Lung (tissue), 12 donors: ENCODE results near the gene PUS10. TPM values are rescaled to one million over a fixed set of nuclear protein-coding genes. Genes with fewer than 3 reads are reported as not detected.
A peak's percentile ranks its signal among the peaks of the same experiment; 100 is the strongest.
"Not testable (repeated sequence)": the region's sequence is repeated elsewhere in the genome, so short reads cannot be mapped to it uniquely, and the experiment has no call there.

ENCODE experiments used
- ATAC-seq: fragments of 200-7000 bp; cut with Tn5 transposase; one replicate; pipeline ENCODE4 v1.9.1; 2020; ENCODE audit warnings: moderate number of reproducible peaks; ENCODE audit not compliant: insufficient read depth, low FRiP score
- DNase-seq, 3 donors: peaks; one replicate each; pipeline ENCODE4 v3.0.0-alpha.2; 2013 to 2017
- H3K27ac ChIP-seq, 2 donors: one replicate each; pipeline ENCODE4 v1.5.1; 2013; ENCODE audit warnings: mild to moderate bottlenecking in 2 of 2, moderate library complexity in 2 of 2, control low read depth in 1 of 2, inconsistent platforms in 1 of 2, low read depth in 1 of 2, low read length in 1 of 2
- H3K27me3 ChIP-seq, 3 donors: one replicate each; pipeline ENCODE4 v1.5.1; 2013; ENCODE audit warnings: low read length in 2 of 3; ENCODE audit not compliant: control insufficient read depth in 3 of 3, insufficient read depth in 3 of 3
- H3K36me3 ChIP-seq, 4 donors: one replicate each; pipeline ENCODE4 v1.5.1; 2013; ENCODE audit warnings: low read length in 4 of 4, mild to moderate bottlenecking in 1 of 4, moderate library complexity in 1 of 4; ENCODE audit not compliant: control insufficient read depth in 4 of 4, insufficient read depth in 4 of 4
- H3K4me1 ChIP-seq, 5 donors: one replicate each; pipeline ENCODE4 v1.5.1; 2013; ENCODE audit warnings: low read length in 5 of 5, mild to moderate bottlenecking in 2 of 5, moderate library complexity in 1 of 5; ENCODE audit not compliant: control insufficient read depth in 5 of 5, insufficient read depth in 5 of 5
- H3K4me3 ChIP-seq: one replicate; pipeline ENCODE4 v1.5.1; 2013; ENCODE audit warnings: mild to moderate bottlenecking, control low read depth, moderate library complexity
- H3K9ac ChIP-seq, 2 donors: one replicate each; pipeline ENCODE4 v1.5.1; 2013; ENCODE audit warnings: low read length in 2 of 2, control low read depth in 1 of 2; ENCODE audit not compliant: insufficient read depth in 1 of 2
- H3K9me3 ChIP-seq, 4 donors: one replicate each; pipeline ENCODE4 v1.5.1; 2013; ENCODE audit warnings: low read length in 3 of 4, mild to moderate bottlenecking in 1 of 4, moderate library complexity in 1 of 4; ENCODE audit not compliant: control insufficient read depth in 4 of 4, insufficient read depth in 3 of 4
- CTCF ChIP-seq: IDR thresholded peaks from 2 replicates; pipeline ENCODE4 v1.5.1; 2012; ENCODE audit warnings: mild to moderate bottlenecking; ENCODE audit errors: control extremely low read depth, extremely low read depth
- WGBS, 2 donors: extraction: QIAGEN DNeasy Blood & Tissue Kit; methylation state at CpG; one replicate each; pipeline ENCODE4 v1.1.7; 2013; 5-methylcytosine and 5-hydroxymethylcytosine counted together
- polyA plus RNA-seq, 2 donors: library from polyadenylated mRNA; stranded (reverse); fragments of 200-250 nt; gene quantifications; one replicate each; pipeline ENCODE4 v1.2.1, GENCODE V29; 2013
- total RNA-seq, 2 donors: library from RNA; depleted of rRNA in 1 of 2; stranded (reverse); fragments of >200 nt in 1 of 2; gene quantifications; one replicate each; pipeline ENCODE4 v1.2.1, GENCODE V29; 2014 to 2021
- donor health status: control.
- donor health status: control.
- donor health status: Bipolar disorder and iron deficiency.
- donor health status: healthy.
- donor health status: DM: yes; HTN: yes; CAD: no.

The PUS10 gene
- total and polyA plus RNA-seq, 4 donors: 3.4 to 15.8 (median 5.9) TPM

- H3K27ac ChIP-seq: no peak overlapping the region
These were observed 26.6 kb upstream of the PUS10 start for GRCh38 chr2:61044636-61045035.

DNA sequence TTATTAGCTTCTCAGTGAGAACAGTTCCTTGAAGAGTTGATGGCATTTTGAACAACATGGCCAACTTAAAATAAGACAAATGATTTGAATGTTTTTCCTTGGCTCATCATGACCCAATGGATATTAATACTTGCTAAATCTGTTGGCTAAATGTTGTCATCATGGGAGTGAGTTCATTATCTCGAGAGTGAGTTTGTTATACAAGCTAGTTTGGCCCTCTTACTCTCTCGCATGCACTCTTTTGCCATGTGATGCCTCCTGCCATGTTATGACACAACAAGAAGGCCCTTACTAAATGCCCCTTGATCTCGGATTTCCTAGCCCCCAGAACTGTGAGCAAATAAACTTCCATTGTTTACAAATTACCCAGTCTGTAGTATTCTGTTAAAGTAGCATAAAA, 24.8 kb upstream of the PUS10 start:
- Histone ChIP-seq H3K27me3 (no peaks in the 10 kb centered on the region), H3K9me3 (no peaks in the 10 kb centered on the region), H3K36me3 (peaks cover 0 to 8% (median 2%) of the 10 kb centered on the region in 4 donors), H3K9ac (no peak overlapping the region), H3K4me1 (peaks cover 0 to 7% (median 0%) of the 10 kb centered on the region in 5 donors), H3K27ac (no peak overlapping the region), H3K4me3 (no peak overlapping the region)
- TF ChIP-seq CTCF: no peak
- no peak for DNase-seq
- WGBS, 2 donors: 75 to 79% methylated on average over 3 of the region's 3 CpGs
- no peak for ATAC-seq

More at GRCh38 chr2:61044636-61045035, 26.6 kb upstream of the PUS10 start:
- peaks cover 0 to 7% (median 0%) of the 10 kb centered on the region in 5 donors for H3K4me1 ChIP-seq
- no peaks in the 10 kb centered on the region for H3K9me3 ChIP-seq
- no peak for TF ChIP-seq CTCF
- H3K36me3 ChIP-seq: peaks cover 1 to 18% (median 7%) of the 10 kb centered on the region in 4 donors
- DNase-seq (peak in 2 of 3 donors; percentile 24 to 44), ATAC-seq (no peak)
- no peak overlapping the region for H3K9ac ChIP-seq
- WGBS, 2 donors: 49 to 77% methylated on average over 4 of the region's 4 CpGs
- no peak overlapping the region for H3K4me3 ChIP-seq
- no peaks in the 10 kb centered on the region for H3K27me3 ChIP-seq

DNA sequence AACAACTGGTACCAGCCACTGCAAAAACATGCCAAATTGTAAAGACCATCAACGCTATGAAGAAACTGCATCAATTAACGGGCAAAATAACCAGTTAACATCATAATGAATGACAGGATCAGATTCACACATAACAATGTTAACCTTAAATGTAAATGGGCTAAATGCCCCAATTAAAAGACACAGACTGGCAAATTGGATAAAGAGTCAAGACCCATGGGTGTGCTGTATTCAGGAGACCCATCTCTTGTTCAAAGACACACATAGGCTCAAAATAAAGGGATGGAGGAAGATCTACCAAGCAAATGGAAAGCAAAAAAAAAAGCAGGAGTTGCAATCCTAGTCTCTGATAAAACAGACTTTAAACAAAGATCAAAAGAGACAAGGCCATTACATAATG, 18.6 kb upstream of the PUS10 start:
- not testable (repeated sequence) for H3K27me3 ChIP-seq, H3K9ac ChIP-seq, H3K9me3 ChIP-seq, H3K4me3 ChIP-seq, DNase-seq, H3K27ac ChIP-seq, H3K4me1 ChIP-seq, ATAC-seq
- peaks cover 5 to 35% (median 22%) of the 10 kb centered on the region in 4 donors for H3K36me3 ChIP-seq
- WGBS, 2 donors: 96 to 98% methylated on average over 2 of the region's 2 CpGs

- 89 to 93% methylated on average over 9 of the region's 9 CpGs for WGBS, 2 donors
- H3K27ac ChIP-seq, H3K4me1 ChIP-seq, H3K9ac ChIP-seq, H3K4me3 ChIP-seq, H3K9me3 ChIP-seq, DNase-seq, H3K27me3 ChIP-seq, ATAC-seq: not testable (repeated sequence)
- peaks cover 10 to 41% (median 27%) of the 10 kb centered on the region in 4 donors for H3K36me3 ChIP-seq
These were observed 16.5 kb upstream of the PUS10 start for GRCh38 chr2:61034592-61034991.
